Anterior cingulate cortex (tissue), 58 donors: ENCODE data around the gene ZNF385B.
"Not testable (repeated sequence)": the region's sequence is repeated elsewhere in the genome, so short reads cannot be mapped to it uniquely, and the experiment has no call there.

Source experiments
- DNase-seq, 58 donors: peaks; one replicate each; lab custom pipeline; 2025; lab: John Stamatoyannopoulos, UW

ZNF385B gene

DNA sequence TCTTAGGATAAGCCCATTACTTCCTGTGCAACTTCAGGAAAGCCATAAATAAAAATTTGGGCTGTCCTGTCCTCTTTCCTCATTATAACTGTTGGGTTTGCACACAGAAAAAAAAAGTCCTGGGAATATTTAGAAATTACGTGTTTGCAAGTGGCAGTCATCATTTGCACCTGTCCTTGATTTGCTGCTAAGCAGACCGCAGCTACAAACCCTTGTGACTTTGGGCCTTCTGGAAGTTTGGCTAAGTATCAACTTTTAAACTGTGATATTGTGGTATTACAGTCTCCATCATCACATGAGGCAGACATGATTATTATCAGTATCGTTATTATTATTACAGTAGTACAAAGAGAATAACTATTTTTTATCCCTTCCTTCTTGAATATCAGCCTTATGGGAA is 336.1 kb downstream of the ZNF385B start:
- no peak for DNase-seq

GRCh38 chr2:179524809-179525339 is 336.5 kb downstream of the ZNF385B start:
- DNase-seq: no peak

- DNase-seq: no peak
These were observed 339.5 kb downstream of the ZNF385B start for GRCh38 chr2:179521944-179522343.

GRCh38 chr2:179518830-179519229 is 342.6 kb downstream of the ZNF385B start:
- DNase-seq: no peak

DNA sequence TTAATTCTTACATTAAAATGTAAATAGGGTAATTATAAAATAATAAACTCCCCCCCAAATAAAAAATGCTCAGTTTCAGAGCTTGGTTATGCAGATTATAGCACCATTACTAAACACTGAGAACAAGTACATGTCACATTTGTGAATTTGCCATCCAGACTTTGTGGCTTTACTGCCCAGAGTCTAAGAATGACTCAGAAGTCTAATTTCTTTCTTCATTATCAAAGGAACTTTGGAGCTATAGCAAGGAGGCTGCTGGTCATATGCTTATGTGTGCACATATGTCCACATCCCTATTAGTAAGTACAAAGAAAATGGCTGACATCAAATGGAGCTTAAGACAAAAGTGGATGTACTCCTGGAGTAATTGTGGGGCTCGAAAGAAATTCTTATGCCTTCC is 348.2 kb downstream of the ZNF385B start:
- no peak for DNase-seq

DNA sequence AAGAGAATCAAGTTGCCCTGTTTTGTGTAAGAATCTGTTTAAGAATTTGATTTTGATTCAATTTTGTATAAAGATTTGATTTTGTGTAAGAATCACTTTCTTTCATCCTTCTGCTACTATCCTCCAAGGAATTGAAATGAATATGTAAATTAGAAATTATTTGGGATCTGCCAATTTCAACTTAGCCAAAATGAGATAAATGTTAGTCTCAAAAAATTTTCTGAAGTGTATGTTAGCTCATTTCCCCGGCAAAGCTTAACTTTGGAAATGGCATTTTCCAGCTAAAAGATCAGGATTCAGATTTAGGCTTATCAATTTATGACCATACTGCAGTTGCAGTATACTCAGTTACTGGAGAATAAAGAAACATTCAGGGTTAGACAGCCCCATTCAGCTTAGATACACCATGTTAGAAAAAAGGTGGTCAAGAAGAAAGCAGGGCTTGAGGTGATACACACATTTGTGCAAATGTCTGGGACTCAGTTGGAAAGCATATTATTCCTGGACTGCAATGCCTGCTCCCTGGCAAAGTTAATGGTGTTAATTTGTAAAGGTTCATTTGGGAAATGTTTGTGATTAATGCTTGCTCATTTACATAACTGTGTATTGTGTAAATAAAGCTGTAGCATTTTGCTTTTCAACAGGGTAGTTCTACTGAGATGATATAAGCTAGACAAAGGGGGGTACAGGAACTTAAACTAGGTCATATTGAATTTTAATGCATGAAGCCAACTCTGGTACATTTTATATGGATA is 349.0 kb downstream of the ZNF385B start:
- DNase-seq: no peak

DNA sequence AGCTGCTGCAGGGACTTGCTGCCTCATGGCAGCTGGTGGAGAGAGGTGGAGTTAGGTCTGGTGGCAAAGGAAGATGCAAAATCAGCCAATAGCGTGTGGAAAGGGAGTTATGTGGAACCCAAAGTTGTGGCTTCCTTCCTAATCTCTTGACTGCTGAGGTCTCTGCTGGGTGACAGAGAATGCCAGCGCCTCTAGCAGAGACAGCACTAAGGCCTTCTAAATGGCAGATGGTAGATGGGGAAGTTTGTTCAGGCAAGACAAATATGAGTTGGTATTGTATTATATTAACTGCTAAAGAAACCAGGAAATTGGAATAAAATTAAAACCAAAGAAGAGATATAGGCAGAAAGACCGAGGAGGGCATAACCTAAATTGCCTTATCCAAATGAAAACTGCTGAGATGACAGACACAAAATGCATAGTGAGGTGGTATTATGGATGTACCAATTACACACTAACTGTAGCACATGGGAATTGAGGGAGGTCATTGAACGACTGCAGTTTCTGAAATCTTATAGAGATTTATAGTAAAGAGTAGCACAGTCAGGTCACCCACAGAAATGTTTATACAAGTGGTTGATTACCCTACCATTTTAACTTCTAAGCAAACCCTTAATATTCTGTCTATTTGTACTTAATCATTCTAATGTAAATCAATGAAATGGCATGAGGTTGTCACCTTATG is 350.2 kb downstream of the ZNF385B start:
- DNase-seq: no peak

- no peak for DNase-seq
These were observed 366.1 kb downstream of the ZNF385B start for GRCh38 chr2:179495315-179495714.

GRCh38 chr2:179488563-179488962 is 372.8 kb downstream of the ZNF385B start:
- DNase-seq: no peak

DNA sequence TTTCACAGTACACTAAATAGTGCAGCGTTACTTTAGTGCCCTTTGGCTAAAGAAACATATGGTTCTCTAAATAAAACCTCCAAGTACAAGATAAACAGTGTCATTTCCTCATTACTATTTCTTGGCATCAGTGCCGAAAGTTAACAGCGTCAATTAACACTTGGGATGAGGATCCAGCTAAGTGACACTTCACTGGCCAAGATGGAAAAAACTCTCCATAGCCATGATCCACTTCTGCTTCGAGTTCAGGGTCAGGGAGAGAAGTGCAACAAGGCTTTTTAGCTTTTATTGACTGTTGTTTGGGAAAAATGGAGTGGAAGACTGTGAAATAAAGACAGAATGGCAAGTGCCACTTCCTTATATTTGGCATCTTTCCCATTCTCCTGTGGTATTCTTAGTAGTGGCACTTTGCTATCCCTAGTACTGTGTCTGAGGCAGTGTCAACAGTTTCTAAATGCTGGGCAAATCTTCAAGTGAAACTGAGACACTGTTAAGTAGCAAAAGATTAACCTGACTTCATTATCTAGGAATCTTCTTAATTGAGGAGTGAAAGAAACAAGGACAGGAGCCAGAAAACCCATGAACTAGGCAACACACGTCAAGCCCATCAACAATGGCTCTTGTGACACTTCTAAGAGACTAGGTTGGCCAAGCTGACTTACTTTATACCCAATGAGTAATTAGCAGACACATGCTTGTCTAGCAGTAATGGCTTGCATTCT is 374.2 kb downstream of the ZNF385B start:
- DNase-seq: no peak

GRCh38 chr2:179483131-179483530 is 378.3 kb downstream of the ZNF385B start:
- DNase-seq: no peak

GRCh38 chr2:179479947-179480346 is 381.5 kb downstream of the ZNF385B start:
- no peak for DNase-seq

GRCh38 chr2:179478771-179479170 is 382.6 kb downstream of the ZNF385B start:
- no peak for DNase-seq

DNA sequence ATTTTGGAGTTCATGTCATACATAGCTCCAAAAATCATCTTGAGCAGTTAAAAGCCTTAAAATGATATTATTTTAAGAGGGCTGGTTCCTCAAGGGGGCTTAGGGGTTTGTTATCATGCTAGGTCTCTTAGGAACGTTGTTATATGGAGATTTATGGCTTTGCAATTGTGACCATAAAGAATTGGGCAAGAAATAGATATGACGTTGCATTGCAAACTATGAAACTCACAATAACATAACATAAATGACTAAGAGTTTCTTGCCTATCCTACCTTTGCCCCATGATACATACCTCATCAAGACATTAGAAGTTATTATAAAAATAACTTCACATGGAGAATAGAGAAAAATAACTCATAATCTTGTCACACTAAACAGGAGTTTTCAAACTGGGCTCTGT is 390.4 kb downstream of the ZNF385B start:
- no peak for DNase-seq

DNA sequence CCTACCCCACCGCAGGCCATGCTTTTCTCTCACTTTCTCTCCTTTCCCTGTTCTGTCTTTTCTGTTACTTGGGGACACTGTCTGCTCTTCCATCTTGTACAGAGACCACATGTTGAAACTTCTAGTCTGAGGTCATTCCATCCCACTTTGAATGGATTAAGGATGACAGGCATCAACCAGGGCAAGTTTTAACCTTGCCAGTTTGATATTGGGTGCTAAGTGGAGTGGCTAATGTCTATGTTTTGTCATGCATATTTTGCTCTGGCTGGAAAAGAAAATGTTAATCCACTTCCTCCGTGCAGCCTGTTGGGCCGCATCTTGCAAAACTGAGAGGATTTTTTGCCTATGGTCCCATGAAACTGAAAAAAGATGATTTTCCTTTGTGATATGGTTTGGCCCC is 391.3 kb downstream of the ZNF385B start:
- DNase-seq: no peak

- no peak for DNase-seq
These were observed 393.5 kb downstream of the ZNF385B start for GRCh38 chr2:179467960-179468359.

- no peak for DNase-seq
These were observed 394.3 kb downstream of the ZNF385B start for GRCh38 chr2:179467111-179467510.

DNA sequence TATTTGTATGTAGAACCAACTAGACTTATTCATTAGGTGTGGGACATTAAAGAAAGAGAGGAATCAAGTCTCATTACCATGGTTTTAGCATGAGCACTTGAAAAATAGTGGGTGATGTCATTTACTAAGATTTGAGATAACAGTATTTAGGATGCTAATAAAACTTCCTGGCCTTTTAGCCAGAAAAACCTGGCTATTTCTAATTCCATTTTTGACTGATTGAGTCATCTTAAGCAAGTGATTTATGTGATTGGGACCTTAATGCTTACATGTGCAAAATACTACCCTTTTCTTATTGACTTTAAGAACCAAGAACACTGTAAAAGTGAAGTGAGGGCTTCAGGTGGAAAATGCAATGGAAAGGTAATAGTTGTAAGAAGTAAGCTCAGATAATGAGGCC is 400.0 kb downstream of the ZNF385B start:
- DNase-seq: no peak

DNA sequence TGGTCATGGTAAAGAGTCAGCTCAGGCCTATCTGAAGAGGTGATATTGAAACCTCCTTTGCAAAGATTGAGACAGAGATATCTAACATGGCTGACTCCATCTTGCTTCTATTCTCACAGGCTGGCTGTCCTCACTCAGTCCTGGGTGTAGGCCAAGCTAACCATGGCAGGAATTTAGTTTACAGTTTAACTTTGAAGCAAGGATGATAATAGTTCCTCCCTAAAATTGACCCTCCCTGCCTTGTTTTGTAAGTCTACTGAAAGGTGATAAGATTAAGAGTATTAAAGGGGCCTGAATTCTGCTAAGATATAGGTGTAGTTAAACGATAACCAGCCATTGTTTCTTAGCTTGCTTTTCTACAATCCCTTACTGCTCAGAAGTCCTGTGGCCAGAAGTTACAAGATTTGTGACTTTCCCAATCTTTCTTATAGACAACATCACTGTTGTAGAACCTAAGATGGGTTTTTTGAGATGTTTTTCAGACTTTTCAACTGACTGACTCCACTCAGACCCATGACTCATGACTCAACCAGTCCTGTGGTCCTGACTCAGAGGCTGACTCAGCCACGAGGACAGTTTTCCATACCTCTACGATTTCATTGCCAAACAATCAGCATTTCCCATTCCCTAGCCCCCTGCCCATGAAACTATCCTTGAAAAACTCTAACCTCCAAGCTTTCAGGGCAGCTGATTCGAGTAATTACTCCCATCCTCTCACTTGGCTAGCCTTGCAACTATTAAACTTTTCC is 401.1 kb downstream of the ZNF385B start:
- DNase-seq: peak in 1 of 58 donors; percentile 1

DNA sequence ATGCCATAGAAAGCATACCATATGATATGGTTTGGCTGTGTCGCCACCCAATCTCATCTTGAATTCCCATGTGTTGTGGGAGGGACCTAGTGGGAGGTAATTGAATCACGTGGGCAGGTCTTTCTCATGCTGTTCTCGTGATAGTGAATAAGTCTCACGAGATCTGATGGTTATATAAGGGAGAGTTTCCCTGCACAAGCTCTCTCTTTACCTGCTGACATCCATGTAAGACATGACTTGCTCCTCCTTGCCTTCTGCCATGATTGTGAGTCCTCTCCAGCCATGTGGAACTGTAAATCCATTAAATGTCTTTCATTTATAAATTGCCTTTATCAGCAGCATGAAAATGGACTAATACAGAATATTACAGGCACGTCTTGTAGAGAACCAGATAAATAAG is 403.3 kb downstream of the ZNF385B start:
- not testable (repeated sequence) for DNase-seq

DNA sequence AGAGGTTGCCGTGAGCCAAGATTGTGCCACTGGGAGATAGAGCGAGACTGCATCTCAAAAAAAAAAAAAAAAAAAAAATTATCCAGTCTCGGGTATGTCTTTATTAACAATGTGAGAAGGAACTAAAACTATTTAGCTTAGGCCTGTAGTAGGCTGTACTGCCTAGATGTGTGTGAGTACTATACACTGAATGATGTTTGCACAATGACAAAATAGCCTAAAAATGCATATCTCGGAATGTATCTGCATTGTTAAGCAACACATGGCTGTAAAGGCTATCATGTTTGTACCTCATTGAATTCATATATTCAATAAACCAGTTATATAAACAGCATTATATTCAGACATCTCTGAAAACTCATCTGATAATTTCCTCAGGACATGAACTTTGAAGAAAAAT is 405.6 kb downstream of the ZNF385B start:
- DNase-seq: no peak
